Endothelial cell (in vitro differentiated cells): ENCODE measurements around the gene RAB22A. TPM values are rescaled to one million over a fixed set of nuclear protein-coding genes. Genes with fewer than 3 reads are reported as not detected.
"Not testable (repeated sequence)": the region's sequence is repeated elsewhere in the genome, so short reads cannot be mapped to it uniquely, and the experiment has no call there.

Experiments used
- DNase-seq: peaks from one replicate; pipeline ENCODE4 v3.0.0; 2021; ENCODE audit warnings: low spot score
- H3K27ac Mint-ChIP-seq: one replicate; pipeline ENCODE4 v1.8.0; 2021; ENCODE audit warnings: mixed read lengths, inconsistent platforms; ENCODE audit not compliant: unreplicated experiment
- H3K27me3 Mint-ChIP-seq: one replicate; pipeline ENCODE4 v1.8.0; 2021; ENCODE audit warnings: mild to moderate bottlenecking, moderate library complexity, mixed read lengths, inconsistent platforms; ENCODE audit not compliant: unreplicated experiment
- H3K36me3 Mint-ChIP-seq: one replicate; pipeline ENCODE4 v1.8.0; 2021; ENCODE audit warnings: mild to moderate bottlenecking, low read depth, mixed read lengths, inconsistent platforms; ENCODE audit not compliant: unreplicated experiment
- H3K4me1 Mint-ChIP-seq: one replicate; pipeline ENCODE4 v1.8.0; 2021; ENCODE audit warnings: mild to moderate bottlenecking, mixed read lengths, inconsistent platforms; ENCODE audit not compliant: unreplicated experiment
- H3K4me3 Mint-ChIP-seq: one replicate; pipeline ENCODE4 v1.8.0; 2021; ENCODE audit warnings: mild to moderate bottlenecking, mixed read lengths, inconsistent platforms; ENCODE audit not compliant: unreplicated experiment
- H3K9me3 Mint-ChIP-seq: one replicate; pipeline ENCODE4 v1.8.0; 2021; ENCODE audit warnings: mixed read lengths, inconsistent platforms; ENCODE audit not compliant: unreplicated experiment
- total RNA-seq: library from RNA; stranded (reverse); fragmentation: NEBNext Ultra II Directional; extraction: Animal tissue kit (Norgen Biotek cat#: 25700); gene quantifications from one replicate; pipeline ENCODE4 v1.2.1, GENCODE V29; 2021; ENCODE audit not compliant: unreplicated experiment
- TF ChIP-seq, protein P1 (sequence below): fragments of 200-600 bp; sonication (generic); IDR thresholded peaks from one replicate; pipeline ENCODE4 v1.5.0; 2021; ENCODE audit warnings: antibody characterized with exemption; ENCODE audit not compliant: unreplicated experiment

RAB22A gene
- total RNA-seq, 1 donor from 2014 or later: 14.2 TPM

DNA sequence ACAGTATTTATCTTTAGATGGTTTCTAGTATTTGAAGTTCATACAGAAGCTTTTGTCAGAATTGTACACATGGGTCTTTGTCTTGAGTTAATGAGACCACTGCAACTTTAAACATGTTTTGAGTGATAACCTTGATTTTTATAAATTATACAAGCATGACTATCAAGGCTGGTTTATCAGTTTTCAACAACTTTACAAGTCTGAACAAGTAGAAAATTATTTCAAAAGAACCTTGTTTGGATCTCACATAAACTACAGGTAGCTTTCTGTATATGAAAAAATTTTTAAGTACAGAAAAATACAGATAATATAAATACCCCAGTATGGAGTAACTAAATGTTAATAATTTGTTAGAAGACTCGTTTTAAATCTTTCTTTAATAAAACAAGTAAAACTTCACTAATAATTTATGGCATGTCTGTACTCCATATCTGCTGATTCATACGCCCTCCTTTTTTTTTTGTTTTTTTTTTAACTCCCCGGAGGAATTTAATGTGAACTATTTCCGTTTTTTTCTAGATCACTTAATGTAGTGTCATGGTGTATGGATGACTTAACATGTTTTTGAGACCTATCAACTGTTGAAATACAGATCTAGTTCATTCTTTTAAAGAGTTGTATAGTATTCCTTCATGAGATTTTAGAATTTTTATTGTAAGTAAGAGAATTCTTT is 97.8 kb downstream of the RAB22A start:
- no peak overlapping the region for H3K4me3 Mint-ChIP-seq
- no peaks in the 10 kb centered on the region for H3K27me3 Mint-ChIP-seq
- H3K9me3 Mint-ChIP-seq: no peaks in the 10 kb centered on the region
- no peak for DNase-seq
- TF ChIP-seq, protein P1, sequence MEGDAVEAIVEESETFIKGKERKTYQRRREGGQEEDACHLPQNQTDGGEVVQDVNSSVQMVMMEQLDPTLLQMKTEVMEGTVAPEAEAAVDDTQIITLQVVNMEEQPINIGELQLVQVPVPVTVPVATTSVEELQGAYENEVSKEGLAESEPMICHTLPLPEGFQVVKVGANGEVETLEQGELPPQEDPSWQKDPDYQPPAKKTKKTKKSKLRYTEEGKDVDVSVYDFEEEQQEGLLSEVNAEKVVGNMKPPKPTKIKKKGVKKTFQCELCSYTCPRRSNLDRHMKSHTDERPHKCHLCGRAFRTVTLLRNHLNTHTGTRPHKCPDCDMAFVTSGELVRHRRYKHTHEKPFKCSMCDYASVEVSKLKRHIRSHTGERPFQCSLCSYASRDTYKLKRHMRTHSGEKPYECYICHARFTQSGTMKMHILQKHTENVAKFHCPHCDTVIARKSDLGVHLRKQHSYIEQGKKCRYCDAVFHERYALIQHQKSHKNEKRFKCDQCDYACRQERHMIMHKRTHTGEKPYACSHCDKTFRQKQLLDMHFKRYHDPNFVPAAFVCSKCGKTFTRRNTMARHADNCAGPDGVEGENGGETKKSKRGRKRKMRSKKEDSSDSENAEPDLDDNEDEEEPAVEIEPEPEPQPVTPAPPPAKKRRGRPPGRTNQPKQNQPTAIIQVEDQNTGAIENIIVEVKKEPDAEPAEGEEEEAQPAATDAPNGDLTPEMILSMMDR: no peak
- H3K27ac Mint-ChIP-seq: peak overlapping the region; percentile 78
- peaks cover 33% of the 10 kb centered on the region for H3K4me1 Mint-ChIP-seq
- H3K36me3 Mint-ChIP-seq: no peaks in the 10 kb centered on the region

DNA sequence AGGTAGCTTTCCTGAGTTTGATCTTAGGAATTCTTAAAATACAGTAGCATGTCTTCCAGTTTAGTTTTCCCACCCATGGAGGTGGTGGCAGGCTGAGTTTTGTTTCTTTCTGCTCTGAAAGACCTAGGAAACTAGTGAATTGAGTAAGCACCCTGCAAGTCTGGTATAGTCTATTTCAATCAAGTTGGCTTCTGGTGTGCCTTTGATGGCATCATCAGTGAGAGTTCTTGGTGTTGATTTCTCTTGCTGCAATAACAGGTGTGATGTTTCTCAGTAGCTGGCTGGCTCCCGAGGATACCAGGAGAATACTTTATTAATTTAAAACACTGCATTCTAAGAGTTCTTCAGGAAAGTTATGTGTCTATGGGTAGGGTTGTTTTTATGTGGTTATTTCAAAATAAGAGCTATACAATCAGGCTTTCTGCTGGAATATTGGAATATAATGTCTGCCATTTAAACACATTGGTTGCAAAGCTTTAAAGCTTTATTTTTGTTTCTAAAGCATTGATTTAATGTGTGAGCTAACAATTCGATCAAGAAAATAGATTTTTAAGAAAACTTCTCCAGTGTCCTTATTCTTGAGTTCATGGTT is 98.5 kb downstream of the RAB22A start:
- peak overlapping the region; percentile 80 for H3K27ac Mint-ChIP-seq
- no peaks in the 10 kb centered on the region for H3K27me3 Mint-ChIP-seq
- no peaks in the 10 kb centered on the region for H3K9me3 Mint-ChIP-seq
- DNase-seq: no peak
- no peak overlapping the region for H3K4me3 Mint-ChIP-seq
- peaks cover 4% of the 10 kb centered on the region for H3K36me3 Mint-ChIP-seq
- peaks cover 33% of the 10 kb centered on the region for H3K4me1 Mint-ChIP-seq
- TF ChIP-seq, protein P1: no peak

DNA sequence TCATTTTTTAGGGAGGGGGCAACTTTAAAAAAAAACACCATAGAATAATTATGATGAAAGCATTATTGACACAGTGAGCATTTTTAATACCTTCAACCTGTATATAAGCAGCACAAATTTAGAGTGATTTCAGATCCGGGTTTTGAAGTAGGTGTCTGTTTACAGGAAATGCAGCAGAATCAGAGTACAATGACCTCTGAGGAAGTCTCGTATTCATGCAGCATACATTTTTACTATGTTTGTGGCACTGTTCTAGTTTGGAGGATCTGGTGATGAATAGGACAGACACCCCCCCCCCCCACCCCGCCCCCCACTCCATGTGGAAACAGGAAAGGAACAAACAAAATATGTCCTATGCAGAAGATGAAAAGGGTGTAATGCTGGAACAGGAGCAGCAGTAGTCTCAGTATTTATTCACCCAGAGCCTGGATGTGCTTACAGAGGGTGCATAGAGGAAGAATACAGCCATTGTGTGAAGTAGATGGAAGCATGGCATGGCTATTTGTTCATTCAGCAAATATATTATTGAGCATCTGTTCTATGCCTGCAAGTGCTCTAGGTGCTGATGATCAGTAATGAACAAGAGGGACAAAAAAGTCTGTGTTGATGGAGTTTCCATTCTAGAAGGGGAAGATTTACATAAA is 99.2 kb downstream of the RAB22A start:
- H3K4me1 Mint-ChIP-seq: peaks cover 33% of the 10 kb centered on the region
- no peaks in the 10 kb centered on the region for H3K27me3 Mint-ChIP-seq
- no peaks in the 10 kb centered on the region for H3K9me3 Mint-ChIP-seq
- H3K27ac Mint-ChIP-seq: peak overlapping the region; percentile 80
- no peak overlapping the region for H3K4me3 Mint-ChIP-seq
- no peak for DNase-seq
- peaks cover 4% of the 10 kb centered on the region for H3K36me3 Mint-ChIP-seq
- TF ChIP-seq, protein P1: no peak

DNA sequence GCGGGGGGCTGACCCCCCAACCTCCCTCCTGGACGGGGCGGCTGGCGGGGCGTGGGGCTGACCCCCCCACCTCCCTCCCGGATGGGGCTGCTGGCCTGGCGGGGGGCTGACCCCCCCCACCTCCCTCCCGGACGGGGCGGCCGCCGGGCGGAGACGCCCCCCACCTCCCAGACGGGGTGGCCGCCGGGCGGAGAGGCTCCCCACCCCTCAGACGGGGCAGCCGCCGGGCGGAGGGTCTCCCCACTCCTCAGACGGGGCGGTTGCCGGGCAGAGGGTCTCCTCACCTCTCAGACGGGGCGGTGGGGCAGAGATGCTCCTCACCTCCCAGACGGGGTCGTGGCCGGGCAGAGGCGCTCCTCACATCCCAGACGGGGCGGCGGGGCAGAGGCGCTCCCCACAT is 104.7 kb downstream of the RAB22A start:
- not testable (repeated sequence) for DNase-seq, H3K9me3 Mint-ChIP-seq, H3K27me3 Mint-ChIP-seq, H3K27ac Mint-ChIP-seq, H3K4me3 Mint-ChIP-seq
- peaks cover 34% of the 10 kb centered on the region for H3K4me1 Mint-ChIP-seq
- peaks cover 15% of the 10 kb centered on the region for H3K36me3 Mint-ChIP-seq

DNA sequence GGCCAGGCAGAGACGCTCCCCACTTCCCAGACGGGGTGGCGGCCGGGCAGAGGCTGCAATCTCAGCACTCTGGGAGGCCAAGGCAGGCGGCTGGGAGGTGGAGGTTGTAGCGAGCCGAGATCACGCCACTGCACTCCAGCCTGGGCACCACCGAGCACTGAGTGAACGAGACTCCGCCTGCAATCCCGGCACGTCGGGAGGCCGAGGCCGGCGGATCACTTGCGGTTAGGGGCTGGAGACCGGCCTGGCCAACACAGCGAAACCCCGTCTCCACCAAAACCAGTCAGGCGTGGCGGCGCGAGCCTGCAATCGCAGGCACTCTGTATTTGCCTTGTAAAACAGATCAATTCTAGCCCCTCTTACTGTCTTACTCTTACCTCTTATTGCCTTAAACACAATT is 105.3 kb downstream of the RAB22A start:
- Mint-ChIP-seq H3K4me1 (peaks cover 29% of the 10 kb centered on the region), H3K36me3 (peaks cover 20% of the 10 kb centered on the region), H3K27ac (peak overlapping the region; percentile 72), H3K4me3 (peak overlapping the region; percentile 82)
- DNase-seq, H3K9me3 Mint-ChIP-seq, H3K27me3 Mint-ChIP-seq: not testable (repeated sequence)

DNA sequence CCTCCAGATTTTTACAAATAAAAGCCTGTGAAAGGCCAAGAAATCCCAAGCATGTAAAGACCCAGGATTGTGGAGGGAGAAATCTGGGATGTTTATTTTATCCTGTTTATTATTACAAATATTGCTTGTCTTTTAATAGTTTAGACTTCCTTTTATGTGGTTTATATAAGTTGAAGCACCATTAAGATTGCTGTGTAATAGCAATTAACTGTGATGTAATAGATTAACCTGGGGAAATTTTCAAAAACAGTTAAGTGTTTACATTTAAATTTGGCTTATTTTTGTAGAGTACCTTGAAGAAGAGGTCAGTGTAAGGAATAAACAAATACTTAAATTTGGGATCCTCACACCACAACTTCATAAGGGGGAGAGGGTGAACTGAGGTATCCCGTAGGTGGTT is 106.5 kb downstream of the RAB22A start:
- Mint-ChIP-seq H3K9me3 (peaks cover 4% of the 10 kb centered on the region), H3K4me3 (no peak overlapping the region), H3K27ac (no peak overlapping the region), H3K36me3 (peaks cover 25% of the 10 kb centered on the region), H3K4me1 (peaks cover 19% of the 10 kb centered on the region), H3K27me3 (no peaks in the 10 kb centered on the region)
- DNase-seq: no peak
- TF ChIP-seq, protein P1: no peak
